HG02970 (cell line): Measurements from ENCODE around the gene TMTC2.

ENCODE experiments used
- ATAC-seq: cut with Tn5 transposase; IDR thresholded peaks from one replicate; pipeline ENCODE4 v1.9.1; 2021; ENCODE audit warnings: mild to moderate bottlenecking, moderate library complexity, moderate number of reproducible peaks; ENCODE audit not compliant: unreplicated experiment, low FRiP score

TMTC2 gene

DNA sequence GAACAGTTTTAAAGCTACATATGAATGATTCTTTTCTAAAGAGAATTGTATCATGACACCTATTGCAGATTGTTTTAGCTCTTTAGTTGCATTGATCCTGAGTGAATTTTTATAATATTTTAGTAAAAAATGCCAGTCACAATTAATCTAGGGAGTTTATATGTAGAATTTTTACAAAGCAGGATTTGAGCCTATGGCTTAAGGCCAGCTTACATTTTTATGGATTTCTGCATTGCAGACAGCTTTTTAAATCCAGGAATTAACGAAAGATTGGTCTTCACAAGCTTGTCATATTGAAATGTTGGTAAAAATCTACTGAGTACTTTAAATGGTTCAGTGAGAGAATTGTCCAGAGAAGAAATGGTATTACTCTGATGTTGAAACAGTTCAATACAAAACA lies 358.0 kb downstream of the TMTC2 start:
- no peak for ATAC-seq

DNA sequence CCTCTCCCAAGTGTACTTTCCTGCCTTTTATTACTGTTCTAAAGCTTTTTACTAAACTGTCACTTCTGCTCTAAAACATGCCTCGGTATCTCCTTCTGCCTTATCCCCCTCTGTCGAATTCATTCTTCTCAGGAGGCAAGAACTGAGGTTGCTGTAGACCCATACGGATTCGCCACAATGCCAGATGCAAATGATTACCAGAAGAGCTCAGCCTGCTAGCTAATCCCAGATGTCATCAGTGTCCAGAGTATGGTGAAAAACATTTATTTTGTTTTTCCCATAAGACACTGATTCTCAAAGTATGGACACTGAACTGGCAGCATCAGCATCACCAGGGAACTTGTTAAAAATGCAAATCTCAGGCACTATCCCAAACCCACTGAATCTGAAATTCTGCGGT lies 359.3 kb downstream of the TMTC2 start:
- no peak for ATAC-seq

DNA sequence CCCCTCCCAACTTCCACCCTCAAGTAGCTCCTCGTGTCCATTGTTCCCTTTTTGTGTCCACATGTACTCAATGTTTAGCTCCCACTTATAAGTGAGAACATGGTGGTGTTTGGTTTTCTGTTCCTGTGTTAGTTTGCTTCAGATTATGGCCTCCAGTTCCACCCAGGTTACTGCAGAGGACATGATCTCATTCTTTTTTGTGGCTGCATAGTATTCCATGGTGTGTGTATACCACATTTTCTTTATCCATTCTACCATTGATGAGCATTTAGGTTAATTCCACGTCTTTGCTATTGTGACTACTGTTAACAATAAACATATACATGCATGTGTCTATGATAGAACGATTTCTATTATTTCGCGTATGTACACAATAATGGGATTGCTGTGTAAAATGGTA lies 362.6 kb downstream of the TMTC2 start:
- ATAC-seq: no peak

DNA sequence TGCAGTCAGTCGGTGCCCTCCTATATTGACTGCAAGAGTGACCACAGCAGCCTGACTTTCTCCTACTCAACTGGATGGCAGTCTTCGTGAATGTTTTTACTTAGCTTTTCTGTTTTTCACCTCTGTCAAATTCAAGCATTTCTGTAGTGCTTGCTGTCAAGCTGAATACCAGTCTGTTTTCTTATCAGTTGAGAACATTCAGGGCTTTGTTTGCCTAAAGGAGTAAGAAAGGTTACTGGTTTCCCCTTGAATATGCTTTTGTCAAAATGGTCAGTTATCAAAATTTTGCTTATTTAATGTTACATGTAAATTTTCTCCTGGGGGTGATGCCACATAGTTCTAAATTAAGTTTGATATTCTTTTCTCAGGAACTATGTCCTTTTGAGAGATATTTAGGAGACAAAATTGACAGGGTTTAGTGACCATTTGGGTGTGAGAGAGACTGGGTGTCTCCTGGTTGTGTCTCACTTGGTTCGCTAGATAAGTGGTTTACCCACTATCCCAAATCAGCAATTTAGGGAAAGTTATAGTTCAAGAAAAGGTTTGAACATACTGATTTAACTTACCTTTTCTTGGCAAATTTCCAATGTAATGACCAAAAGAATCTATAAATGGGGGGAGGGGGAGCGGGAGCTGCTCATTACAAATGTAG lies 366.3 kb downstream of the TMTC2 start:
- no peak for ATAC-seq

DNA sequence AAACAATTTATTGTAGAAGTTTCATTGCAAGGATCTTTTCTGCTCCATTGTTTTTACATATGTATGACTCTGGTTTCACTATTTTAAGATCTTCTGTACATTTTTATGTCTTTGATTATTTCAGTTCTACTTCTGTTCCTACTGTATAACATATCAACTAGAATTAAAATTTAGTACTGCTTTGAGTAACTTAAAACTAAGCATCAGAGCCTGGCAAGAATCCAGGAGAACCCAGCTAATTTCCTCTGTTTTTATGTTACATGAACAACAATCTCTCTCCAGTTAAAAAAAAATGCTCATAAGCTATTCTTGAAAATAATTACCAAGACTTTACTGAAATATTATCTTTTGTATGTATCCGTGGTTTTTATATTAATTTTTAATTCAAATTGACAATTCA lies 370.7 kb downstream of the TMTC2 start:
- no peak for ATAC-seq

DNA sequence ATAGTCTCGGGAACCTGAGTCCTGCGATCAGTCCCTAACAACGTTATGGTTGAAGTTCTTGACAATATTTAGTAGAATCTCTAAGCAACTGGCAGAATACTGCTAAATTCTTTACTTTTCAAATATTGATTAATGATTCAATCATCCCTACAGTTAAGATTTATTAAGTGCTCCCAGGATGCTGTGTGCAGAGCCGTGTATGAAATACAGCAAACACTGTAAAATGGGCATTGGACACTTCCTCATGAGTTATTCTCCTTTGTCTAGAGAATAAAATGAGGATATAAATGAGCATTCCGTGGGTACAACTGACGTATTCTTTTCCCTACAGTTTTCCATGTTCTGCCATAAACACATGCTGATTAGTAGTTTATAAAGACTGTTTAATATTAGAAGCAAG lies 372.4 kb downstream of the TMTC2 start:
- ATAC-seq: no peak

DNA sequence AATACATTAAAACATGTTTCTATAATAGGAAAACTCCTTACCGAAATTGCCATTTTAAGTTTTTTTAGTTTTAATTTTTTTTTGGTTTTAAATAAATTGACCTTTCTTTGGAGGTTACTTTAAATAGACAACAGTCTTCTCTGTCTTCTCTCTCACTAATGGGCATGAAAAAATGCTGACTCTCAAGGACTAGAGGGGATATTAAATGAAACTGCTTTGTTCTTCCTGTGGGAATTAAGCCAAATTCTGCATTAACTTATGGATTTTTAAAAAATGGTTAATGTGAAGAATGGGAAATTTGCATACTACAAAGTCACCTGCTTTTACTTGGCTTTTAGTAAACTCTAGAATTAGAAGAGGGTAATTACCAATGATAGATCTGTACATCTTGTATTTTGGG lies 378.9 kb downstream of the TMTC2 start:
- no peak for ATAC-seq

DNA sequence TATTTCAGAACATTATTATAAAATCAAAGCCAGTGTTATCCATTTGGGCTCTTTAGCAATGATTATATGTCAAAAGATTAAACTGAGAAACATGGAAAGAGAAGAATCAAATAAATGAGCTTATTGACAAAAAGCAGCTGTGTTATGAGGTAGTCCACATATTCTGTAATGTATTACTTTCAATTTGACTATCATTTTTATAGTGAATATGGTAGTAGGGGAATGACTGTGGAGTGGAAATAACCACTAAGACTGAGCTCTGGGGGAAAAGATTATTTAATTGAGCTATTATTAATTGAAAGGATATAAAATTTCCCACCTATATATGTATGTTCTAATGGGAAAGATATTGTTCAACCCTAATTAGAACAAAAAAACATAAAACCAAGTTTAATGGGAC lies 381.3 kb downstream of the TMTC2 start:
- ATAC-seq: no peak

DNA sequence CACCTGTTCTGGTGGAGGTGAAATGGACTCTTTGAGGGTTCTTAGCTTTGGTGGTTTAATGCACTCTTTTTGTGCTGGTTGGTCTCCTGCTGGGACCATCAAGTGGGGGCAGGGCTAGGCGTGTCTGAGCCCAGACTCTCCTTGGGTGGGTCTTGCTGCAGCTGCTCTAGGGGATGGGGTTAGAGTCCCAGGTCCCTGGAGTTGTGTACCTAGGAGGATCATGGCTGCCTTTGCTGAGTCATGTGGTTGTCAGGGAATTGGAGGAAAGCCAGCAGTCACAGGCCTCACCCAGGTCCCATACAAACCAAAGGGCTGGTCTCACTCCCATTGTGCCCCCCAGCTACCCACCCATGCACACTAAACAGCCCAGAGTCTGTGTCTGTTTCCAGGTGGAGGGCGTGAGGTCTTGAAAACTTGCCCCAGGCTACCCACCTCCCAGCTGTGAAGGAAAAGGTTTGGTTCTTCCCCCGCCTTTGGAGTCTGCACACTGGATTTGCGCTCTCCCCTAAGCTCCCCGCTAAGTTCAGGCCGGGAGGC lies 387.7 kb downstream of the TMTC2 start:
- no peak for ATAC-seq

DNA sequence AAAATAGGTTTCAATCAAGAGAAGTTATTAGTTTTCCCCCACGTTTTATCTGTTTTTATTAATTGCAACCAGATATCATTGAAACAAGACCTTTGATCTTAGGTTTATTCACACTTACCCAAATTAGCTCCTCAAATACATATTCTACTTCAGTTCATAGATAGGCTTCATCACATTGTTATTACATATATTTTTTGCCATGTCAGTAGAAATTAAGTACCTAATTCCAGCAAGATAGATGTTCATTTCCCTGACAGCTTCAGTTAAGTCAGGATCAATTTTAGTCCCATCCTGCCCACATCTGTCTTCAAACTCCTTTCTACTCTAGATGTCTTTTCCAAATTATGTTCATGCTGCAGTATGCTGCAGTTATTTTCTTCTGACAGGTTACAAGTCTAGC lies 388.8 kb downstream of the TMTC2 start:
- ATAC-seq: no peak

DNA sequence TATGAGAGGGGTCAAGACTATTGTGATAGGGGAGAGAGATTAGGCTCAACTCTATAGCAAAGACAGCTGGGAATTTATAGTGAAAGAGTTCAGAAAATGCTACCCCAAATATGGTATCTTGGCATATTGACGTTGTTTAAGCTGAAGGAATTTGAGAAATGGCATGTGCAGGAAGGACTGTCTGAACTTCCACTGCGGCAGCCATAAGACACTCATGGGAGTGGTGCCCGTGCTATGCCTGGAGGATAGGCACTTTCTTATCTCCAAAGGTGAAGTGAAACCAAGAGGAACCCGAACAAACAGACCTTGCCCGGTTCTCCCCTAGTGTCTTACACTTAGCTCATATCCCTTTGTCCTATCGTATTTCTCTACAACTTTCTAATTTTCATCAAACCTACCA lies 390.3 kb downstream of the TMTC2 start:
- no peak for ATAC-seq

DNA sequence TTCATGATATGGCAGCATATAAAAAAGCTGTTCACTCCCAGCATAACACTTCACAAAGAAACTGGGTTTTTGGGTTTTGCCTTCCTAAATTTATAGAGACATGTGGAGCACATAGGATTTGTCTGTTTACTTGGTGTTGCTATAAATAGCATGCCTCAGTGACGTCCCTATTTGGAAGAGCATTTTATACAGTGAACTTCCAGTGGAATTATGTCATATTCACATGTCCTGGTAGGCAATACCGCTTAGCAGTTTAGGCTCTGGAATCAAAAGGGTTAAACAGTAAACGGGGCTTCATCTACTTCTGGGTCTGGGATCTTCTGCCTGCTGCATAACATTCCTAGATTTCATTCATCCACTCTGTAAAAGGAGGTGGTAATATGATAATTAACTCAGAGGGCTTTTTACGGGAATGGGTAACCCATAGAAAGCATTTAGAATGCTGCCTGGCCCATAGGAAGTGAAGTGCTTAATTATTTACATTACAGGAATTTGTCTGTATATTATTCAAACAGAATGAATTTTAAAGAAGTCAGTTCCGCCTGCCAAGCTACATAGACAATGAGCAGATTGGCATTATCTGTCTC lies 396.1 kb downstream of the TMTC2 start:
- ATAC-seq: no peak

DNA sequence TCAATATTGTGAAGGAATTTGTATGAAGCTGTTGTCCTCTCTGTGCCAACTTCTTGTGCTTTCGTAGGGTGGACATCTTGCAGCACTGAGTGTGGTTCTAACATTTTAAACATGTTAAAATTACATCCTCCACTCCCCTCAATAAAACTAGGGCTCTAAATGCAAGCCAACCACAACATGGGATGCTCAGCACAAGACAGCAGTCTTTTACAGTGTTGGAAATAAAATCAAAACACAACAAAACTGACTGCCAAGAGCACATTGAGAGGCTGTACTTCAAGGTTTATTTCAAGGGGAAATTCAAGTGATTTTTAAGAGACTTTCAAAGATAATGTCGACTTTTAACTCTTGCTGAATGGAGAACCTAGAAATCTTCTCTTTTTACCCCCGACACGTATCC lies 396.9 kb downstream of the TMTC2 start:
- ATAC-seq: no peak

DNA sequence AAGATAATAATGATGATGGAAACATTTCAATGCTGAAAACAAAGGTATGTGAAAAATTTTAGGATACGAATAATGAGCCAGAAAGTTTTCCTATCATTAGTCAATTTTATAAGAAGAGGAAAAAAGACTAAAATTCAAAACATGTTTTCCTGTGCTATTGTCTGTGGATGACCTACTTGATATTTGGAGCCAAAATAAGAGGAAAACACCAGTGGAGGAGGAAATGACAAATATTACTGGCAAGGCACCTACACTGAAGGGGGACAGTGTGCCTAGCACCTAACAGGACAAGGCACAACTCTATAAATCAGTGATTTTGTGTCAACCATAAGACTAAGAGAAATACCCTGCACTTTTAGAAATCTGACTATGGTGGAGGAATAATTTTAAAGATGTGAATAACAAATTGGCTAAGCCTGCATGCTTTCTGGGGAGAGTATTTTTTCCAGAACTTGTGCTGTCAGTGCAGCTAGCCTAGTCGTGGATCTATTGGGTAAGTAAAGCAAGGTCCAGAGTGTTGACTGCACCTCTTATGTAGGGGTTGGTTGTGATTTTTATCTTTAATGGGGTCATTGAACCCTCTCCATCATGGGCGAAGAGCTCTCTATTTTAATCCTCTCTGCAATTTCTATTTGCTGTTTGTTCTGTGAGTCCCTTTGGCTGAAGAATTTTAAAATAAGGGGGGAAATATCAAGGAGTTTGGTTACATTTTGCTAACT lies 398.0 kb downstream of the TMTC2 start:
- ATAC-seq: no peak

DNA sequence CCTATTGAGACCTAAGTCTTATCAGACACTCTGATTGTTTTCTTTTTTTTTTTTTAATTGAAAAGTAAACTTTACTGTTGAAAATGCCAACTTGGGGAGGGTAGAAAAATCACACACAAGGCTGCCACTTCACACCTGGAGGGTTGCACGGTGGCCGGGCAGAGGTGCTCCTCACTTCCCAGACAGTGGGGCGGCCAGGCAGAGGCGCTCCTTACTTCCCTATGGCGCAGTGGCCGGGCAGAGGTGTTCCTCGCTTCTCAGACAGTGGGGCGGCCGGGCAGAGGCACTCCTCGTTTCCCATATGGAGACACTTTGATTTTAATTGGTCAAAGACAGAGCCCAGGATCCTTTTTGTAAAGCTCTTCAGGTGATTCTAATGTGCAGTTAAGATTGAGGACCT lies 399.3 kb downstream of the TMTC2 start:
- no peak for ATAC-seq

DNA sequence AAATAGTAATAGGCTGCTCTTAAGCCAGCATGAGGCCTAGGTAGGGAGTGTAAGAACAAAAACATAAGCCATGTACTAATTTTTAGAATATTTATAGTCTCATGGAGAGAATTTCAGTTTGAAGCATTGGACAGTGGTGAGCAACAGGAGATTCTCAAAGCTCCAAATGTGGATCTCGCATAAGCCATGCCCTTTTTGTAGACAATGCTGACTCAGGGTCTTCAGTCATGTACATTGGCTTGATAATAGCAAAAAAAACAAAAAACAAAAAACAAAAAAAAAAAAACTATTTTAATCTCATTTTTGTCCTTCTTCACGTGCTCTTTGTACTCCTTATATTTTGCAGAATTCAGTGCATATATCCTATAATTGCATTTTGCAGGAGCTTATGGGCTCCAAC lies 402.9 kb downstream of the TMTC2 start:
- no peak for ATAC-seq

DNA sequence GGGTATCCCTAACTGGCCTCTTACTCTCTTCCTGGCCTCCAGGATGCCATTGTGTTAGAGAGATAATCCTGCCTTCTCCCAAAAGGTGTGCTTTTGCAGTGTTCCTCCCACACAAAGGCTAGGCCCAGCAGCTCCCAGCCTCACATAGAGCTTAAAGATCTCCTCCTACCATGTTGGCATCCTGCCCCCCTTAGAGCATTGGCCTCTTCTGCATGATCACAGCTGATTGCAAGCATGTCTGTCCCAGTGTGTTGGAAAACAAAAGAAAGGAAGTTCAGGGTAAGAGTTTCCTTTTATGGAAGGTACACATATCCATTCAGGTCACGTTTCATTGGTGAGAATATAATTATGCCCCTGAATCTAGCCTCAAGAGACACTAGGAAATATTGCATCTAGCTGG lies 405.4 kb downstream of the TMTC2 start:
- no peak for ATAC-seq

DNA sequence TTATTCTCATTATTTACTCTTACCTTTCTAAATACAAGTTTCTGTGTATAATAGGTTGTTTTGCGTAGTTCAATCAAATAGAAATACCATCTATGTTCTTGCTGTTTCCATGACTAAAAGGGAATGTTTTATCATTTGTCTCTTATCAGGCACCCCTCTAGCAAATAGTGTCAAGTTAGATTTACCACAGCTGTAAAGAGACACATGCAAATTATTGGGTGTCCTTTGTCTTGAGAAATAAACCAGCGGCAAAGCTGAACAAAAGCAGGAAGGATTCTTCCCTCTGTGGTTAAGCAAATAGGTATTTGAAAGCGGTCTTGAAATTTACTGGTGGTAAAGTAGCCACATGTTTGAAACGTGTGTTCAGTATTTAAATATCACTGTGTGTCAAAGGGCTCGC lies 405.9 kb downstream of the TMTC2 start:
- ATAC-seq: no peak

DNA sequence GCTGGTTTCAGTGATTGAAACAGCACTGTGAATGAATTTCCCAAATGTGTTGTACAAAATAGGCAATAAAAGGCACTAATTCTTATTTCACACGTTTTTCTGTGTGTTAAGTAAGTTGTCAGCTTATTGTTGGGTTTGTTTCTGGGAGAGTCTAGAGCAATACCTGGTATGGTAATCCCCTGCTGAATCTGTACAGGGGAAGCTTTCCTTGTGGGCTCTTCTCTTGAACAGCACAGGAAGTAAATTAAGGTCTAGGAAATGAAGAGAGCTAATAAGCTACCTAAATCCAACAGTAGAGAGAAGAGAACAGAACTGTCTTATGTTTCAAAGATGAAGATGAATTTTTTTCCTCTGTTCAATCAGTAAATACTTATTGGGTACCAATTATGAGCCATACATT lies 406.7 kb downstream of the TMTC2 start:
- ATAC-seq: no peak

DNA sequence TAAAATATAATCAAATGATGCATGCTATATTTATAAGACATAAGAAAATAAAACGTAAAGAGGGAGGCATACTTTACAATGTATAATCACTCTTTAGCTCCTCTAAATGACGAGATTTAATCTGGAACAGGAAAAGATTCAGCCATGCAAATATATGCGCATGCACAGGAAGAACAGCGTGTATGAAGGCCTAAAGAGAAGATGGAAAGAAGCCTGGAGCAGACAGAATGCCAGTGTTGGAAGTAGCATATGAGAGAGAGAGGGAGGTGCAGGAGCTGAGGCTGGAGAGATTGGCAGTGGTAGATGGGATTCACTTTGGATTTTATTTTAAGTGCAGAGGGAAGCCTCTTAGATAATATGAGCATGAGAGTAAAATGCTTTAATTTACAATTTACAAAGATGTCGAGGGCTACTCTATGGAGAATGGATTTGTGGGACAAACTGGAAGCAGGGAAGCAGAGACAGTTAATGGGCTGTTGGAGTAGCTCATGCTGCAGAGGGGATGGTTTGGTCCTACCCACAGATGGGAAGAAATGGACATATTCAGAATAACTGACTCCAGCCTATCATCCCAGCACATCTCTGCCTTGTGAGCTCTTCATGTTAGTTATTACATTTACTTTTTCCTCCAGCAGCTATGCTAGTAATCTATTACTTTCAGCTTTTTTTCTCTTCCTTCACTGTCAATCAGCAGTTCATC lies 411.1 kb downstream of the TMTC2 start:
- no peak for ATAC-seq

DNA sequence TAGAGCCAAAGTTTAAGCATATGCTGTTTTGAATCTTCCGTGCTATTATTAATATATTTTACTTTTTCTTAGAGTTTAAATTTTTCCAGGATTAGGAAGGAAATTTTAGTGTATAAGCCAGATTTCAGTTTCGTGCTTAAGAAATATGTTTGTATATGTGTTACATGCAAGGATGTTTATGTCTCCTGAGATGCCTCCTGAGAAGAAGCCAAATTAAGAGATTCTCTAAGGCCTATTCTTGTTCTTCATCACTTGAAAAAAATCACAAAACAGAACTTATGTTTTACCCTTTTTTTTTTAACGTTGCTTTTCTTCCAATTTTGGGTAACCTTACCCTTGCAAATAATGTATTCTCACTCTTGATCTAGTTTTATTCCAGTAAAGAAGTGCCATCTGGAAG lies 412.7 kb downstream of the TMTC2 start:
- no peak for ATAC-seq
